ENCODE data around the gene NIPA2.

GRCh38 chr15:22799902-22800301 lies 38.6 kb upstream of the NIPA2 start:
- TF ChIP-seq CTCF (IDR thresholded peaks at IDR 0.05) (no peak), EZH2 (IDR thresholded peaks at IDR 0.05) (no peak), EZH2phosphoT487 (IDR thresholded peaks at IDR 0.05) (no peak)

All from neural progenitor cell (in vitro differentiated cells).